Testis (tissue), 2 donors: ENCODE results near the gene AADAT.

ENCODE experiments used
- CTCF ChIP-seq, 3 experiments: fragments of 450-650 bp in 2 of 3; fragments of 200-600 bp in 1 of 3; sonication (generic) in 1 of 3; IDR thresholded peaks; one replicate each; pipeline ENCODE4 v1.5.1; 2016 to 2019; ENCODE audit warnings: antibody characterized with exemption in 3 of 3, mild to moderate bottlenecking in 2 of 3, moderate library complexity in 1 of 3
- POLR2A ChIP-seq: fragments of 450-650 bp; IDR thresholded peaks from one replicate; pipeline ENCODE4 v1.6.1; 2017; ENCODE audit warnings: antibody characterized with exemption, mild to moderate bottlenecking, moderate library complexity

DNA sequence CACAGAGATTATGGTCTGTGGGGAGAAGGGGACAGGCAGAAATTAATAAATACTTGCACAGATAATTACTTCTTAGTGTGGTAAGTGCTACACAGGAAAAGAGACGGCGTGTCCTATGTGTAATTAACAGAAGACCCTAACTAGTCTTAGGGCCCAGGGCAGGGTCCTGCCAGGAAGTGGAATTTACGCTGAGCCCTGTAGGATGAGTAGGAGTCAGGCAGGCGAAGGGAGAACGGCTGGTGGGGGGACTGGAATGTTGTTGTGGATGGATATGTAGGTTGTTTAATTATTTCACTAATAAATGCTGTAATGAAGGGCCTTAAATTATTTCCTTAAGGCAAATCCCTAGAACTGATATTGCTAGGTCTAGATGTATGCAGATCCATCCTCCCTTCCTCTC is 36.8 kb downstream of the AADAT start:
- no peak for TF ChIP-seq CTCF (IDR thresholded peaks at IDR 0.05)
- TF ChIP-seq POLR2A: no peak
